CD4-positive, alpha-beta T cell (primary cell): Measurements from ENCODE around the gene TMEM39B. TPM values are rescaled to one million over a fixed set of nuclear protein-coding genes. Genes with fewer than 3 reads are reported as not detected.

Experiments used
- ATAC-seq: fragments of 200-7000 bp; cut with Tn5 transposase; one replicate; pipeline ENCODE4 v1.10.0; 2022; ENCODE audit warnings: mild to moderate bottlenecking; ENCODE audit not compliant: poor library complexity
- CTCF ChIA-PET: fragments of 350-600 bp; sonication (Branson Sonifier 250); formaldehyde crosslinking; loops from one replicate; lab custom pipeline; 2021; ENCODE audit warnings: antibody characterized with exemption, inconsistent platforms; lab: Charles Lee
- POLR2A ChIA-PET: fragments of 350-600 bp; sonication (Branson Sonifier 250); formaldehyde crosslinking; loops from one replicate; lab custom pipeline; 2021; ENCODE audit warnings: antibody characterized with exemption, inconsistent platforms; lab: Charles Lee
- DNase-seq, 14 experiments: peaks; one replicate each; pipeline ENCODE4 v3.0.0-alpha.2; 2013 to 2020; ENCODE audit warnings: mixed read lengths in 2 of 14
- H3K27ac ChIP-seq, 2 donors: one replicate each; pipeline versions ENCODE4 v1.5.1 to v1.7.0; 2013; ENCODE audit warnings: low read length in 2 of 2, low read depth in 1 of 2, mild to moderate bottlenecking in 1 of 2
- H3K27me3 ChIP-seq, 2 experiments: 1 replicate in 1 of 2; 2 replicates in 1 of 2; pipeline versions ENCODE4 v1.6.1 to v1.7.0; 2013; ENCODE audit warnings: low read length in 2 of 2, control low read depth in 1 of 2, mild to moderate bottlenecking in 1 of 2, moderate library complexity in 1 of 2; ENCODE audit not compliant: insufficient read depth in 2 of 2, control insufficient read depth in 1 of 2
- H3K36me3 ChIP-seq: one replicate; pipeline ENCODE4 v1.6.1; 2013; ENCODE audit warnings: low read length, control low read depth; ENCODE audit not compliant: insufficient read depth
- H3K4me1 ChIP-seq: one replicate; pipeline ENCODE4 v1.6.1; 2013; ENCODE audit warnings: low read length, control low read depth; ENCODE audit not compliant: insufficient read depth
- H3K4me3 ChIP-seq: one replicate; pipeline ENCODE4 v1.5.1; 2013; ENCODE audit warnings: mild to moderate bottlenecking, low read length, moderate library complexity
- H3K9me3 ChIP-seq, 2 experiments: 1 replicate in 1 of 2; 2 replicates in 1 of 2; pipeline versions ENCODE4 v1.6.1 to v1.7.0; 2013; ENCODE audit warnings: low read length in 2 of 2, mild to moderate bottlenecking in 2 of 2, control low read depth in 1 of 2, moderate library complexity in 1 of 2; ENCODE audit not compliant: control insufficient read depth in 1 of 2, insufficient read depth in 1 of 2
- H3K27ac Mint-ChIP-seq: one replicate; pipeline ENCODE4 v1.8.0; 2020; ENCODE audit warnings: mixed read lengths
- H3K27me3 Mint-ChIP-seq: one replicate; pipeline ENCODE4 v1.8.0; 2021; ENCODE audit warnings: mixed read lengths
- H3K36me3 Mint-ChIP-seq: one replicate; pipeline ENCODE4 v1.8.0; 2021; ENCODE audit warnings: low read depth, mixed read lengths
- H3K4me1 Mint-ChIP-seq: one replicate; pipeline ENCODE4 v1.8.0; 2021; ENCODE audit warnings: low read depth, mixed read lengths
- H3K4me3 Mint-ChIP-seq: one replicate; pipeline ENCODE4 v1.8.0; 2020; ENCODE audit warnings: mild to moderate bottlenecking, mixed read lengths
- H3K9me3 Mint-ChIP-seq: one replicate; pipeline ENCODE4 v1.8.0; 2020; ENCODE audit warnings: mixed read lengths
- intact Hi-C, 2 experiments: fragments of 100-400 bp; cut with DNase I in 1 of 2; cut with micrococcal nuclease in 1 of 2; formaldehyde crosslinking; loops; one replicate each; pipeline versions ENCODE4 v1.15.1 to v1.9.0; 2023 to 2025; cut with DNase I, micrococcal nuclease
- total RNA-seq, 174 experiments: library from RNA in 2 of 174; stranded (reverse) in 2 of 174; gene quantifications; one replicate each; pipeline ENCODE4 v1.2.3 and lab custom pipeline; 2021 to 2026
- TF ChIP-seq, protein P1 (sequence below): fragments of 200-600 bp; IDR thresholded peaks from one replicate; pipeline ENCODE4 v1.8.0; 2022; ENCODE audit warnings: antibody characterized with exemption, mild to moderate bottlenecking

TMEM39B gene
- total RNA-seq, 2 experiments from 2014 or later, result 7.2 to 7.9 TPM

DNA sequence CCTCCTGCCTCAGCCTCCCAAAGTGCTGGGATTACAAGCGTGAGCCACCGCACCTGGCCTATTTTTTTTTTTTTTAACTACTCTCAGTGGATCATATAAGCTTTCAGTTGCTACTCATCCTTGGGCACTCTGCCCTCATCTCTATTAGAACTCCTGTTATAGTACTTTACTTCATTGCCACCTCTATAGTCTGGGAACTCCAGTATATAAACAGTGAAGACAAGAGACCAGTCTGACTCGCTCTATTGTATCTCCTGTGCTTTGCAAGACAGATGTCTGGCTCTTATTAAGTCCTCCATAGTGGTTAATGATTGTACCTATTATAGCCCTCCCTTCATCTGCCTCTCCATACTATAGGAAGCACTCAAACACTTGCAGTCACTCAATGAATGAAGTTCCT is 44.0 kb upstream of the TMEM39B start:
- Histone ChIP-seq H3K9me3 (no peaks in the 10 kb centered on the region), H3K36me3 (peaks cover 45% of the 10 kb centered on the region), H3K27me3 (no peaks in the 10 kb centered on the region), H3K4me3 (no peak overlapping the region), H3K4me1 (peaks cover 22% of the 10 kb centered on the region), H3K27ac (no peak overlapping the region)
- ChIA-PET POLR2A (no interaction called here), CTCF (no interaction called here)
- H3K27me3 Mint-ChIP-seq, result no peaks in the 10 kb centered on the region
- H3K4me3 Mint-ChIP-seq, result peak overlapping the region; percentile 0
- peaks cover 69% of the 10 kb centered on the region for H3K4me1 Mint-ChIP-seq
- intact Hi-C loops, result no loop called here
- no peaks in the 10 kb centered on the region for H3K9me3 Mint-ChIP-seq
- peak overlapping the region; percentile 37 for H3K27ac Mint-ChIP-seq
- ATAC-seq (no peak), DNase-seq (no peak)
- TF ChIP-seq, protein P1, sequence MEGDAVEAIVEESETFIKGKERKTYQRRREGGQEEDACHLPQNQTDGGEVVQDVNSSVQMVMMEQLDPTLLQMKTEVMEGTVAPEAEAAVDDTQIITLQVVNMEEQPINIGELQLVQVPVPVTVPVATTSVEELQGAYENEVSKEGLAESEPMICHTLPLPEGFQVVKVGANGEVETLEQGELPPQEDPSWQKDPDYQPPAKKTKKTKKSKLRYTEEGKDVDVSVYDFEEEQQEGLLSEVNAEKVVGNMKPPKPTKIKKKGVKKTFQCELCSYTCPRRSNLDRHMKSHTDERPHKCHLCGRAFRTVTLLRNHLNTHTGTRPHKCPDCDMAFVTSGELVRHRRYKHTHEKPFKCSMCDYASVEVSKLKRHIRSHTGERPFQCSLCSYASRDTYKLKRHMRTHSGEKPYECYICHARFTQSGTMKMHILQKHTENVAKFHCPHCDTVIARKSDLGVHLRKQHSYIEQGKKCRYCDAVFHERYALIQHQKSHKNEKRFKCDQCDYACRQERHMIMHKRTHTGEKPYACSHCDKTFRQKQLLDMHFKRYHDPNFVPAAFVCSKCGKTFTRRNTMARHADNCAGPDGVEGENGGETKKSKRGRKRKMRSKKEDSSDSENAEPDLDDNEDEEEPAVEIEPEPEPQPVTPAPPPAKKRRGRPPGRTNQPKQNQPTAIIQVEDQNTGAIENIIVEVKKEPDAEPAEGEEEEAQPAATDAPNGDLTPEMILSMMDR, result no peak
- peaks cover 61% of the 10 kb centered on the region for H3K36me3 Mint-ChIP-seq

DNA sequence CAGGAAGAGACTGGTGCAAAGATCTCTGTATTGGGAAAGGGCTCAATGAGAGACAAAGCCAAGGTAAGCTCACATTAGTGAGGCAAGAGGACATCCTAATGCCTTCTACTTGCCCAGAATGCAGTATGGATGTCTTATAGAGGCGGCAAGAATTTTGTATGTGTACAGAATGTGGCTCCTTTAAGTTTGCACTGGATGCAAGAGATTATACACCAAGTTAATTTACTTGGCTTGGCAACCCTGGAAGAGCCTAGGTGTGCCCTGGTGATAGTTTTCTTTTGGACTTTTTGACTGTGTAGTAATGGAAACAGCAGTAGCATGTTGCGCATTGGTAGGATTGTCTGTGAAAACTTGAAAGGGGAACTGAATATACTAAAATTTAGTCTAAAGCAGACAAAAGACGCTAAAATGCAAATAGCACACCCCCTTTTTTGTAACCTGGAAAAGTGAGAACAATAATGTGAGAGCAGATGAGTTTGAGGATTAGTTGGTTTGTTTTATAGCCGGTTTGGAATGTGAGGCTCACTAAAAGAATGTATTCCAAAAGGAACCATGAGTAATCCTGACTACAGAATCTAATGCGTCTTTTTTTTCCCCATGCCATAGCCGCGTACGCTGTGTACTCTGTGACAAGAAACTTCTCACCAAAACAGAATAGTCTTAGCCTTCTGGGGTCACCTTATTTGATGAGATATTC is 41.0 kb upstream of the TMEM39B start:
- no peak overlapping the region for H3K4me3 ChIP-seq
- TF ChIP-seq, protein P1, result no peak
- H3K9me3 ChIP-seq, result no peaks in the 10 kb centered on the region
- POLR2A ChIA-PET, result interaction anchor here (1.3 to 1.4 kb wide), 2 partner anchors 18 to 51 kb away, joined by 4 read pairs; partner anchors contain the start of gene KHDRBS1
- ATAC-seq, result no peak
- no peak overlapping the region for H3K27ac ChIP-seq
- H3K4me1 Mint-ChIP-seq, result peaks cover 70% of the 10 kb centered on the region
- DNase-seq, result no peak
- H3K36me3 ChIP-seq, result peaks cover 63% of the 10 kb centered on the region
- no peaks in the 10 kb centered on the region for H3K27me3 Mint-ChIP-seq
- CTCF ChIA-PET, result interaction anchor here (0.7 to 1.5 kb wide), 2 partner anchors 9 to 12 kb away, joined by 3 read pairs; no protein-coding TSS in a partner anchor
- H3K4me1 ChIP-seq, result peaks cover 3% of the 10 kb centered on the region
- peaks cover 84% of the 10 kb centered on the region for H3K36me3 Mint-ChIP-seq
- H3K9me3 Mint-ChIP-seq, result no peaks in the 10 kb centered on the region
- H3K4me3 Mint-ChIP-seq, result no peak overlapping the region
- intact Hi-C loops, result no loop called here
- H3K27ac Mint-ChIP-seq, result peak overlapping the region; percentile 70
- H3K27me3 ChIP-seq, result no peaks in the 10 kb centered on the region

DNA sequence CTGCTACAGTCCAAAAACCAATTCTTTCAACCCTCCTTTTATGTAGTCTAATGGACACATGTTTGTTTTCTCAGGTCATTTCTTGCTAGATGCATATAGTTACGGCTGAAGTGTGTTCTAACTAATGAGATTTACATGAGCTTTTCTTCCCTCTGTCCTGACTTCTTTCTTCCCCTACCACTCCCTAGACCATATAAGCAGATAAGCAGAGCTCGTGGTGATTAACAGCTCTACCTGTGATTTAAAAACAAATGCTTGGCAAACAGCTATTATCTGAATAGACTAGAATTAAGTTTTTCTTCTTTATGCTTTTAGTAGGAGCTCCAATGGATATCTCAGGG is 40.5 kb upstream of the TMEM39B start:
- H3K27ac ChIP-seq, result no peak overlapping the region
- intact Hi-C loops, result no loop called here
- no peak for DNase-seq
- no peak overlapping the region for H3K4me3 ChIP-seq
- Mint-ChIP-seq H3K4me3 (no peak overlapping the region), H3K4me1 (peaks cover 64% of the 10 kb centered on the region), H3K27me3 (no peaks in the 10 kb centered on the region), H3K27ac (peak overlapping the region; percentile 3), H3K36me3 (peaks cover 84% of the 10 kb centered on the region), H3K9me3 (no peaks in the 10 kb centered on the region)
- H3K9me3 ChIP-seq, result no peaks in the 10 kb centered on the region
- no peaks in the 10 kb centered on the region for H3K4me1 ChIP-seq
- no peak for ATAC-seq
- peaks cover 67% of the 10 kb centered on the region for H3K36me3 ChIP-seq
- H3K27me3 ChIP-seq, result no peaks in the 10 kb centered on the region
- TF ChIP-seq, protein P1, result no peak
- CTCF ChIA-PET, result interaction anchor here (0.7 to 1.5 kb wide), 2 partner anchors 9 to 12 kb away, joined by 3 read pairs; no protein-coding TSS in a partner anchor
- POLR2A ChIA-PET, result interaction anchor here (1.3 kb wide), 1 partner anchor 19 kb away, joined by 4 read pairs; the partner anchor contains the start of gene KHDRBS1
